GM06990 (cell line): ENCODE measurements around the gene PON1.

ENCODE experiments used
- DNase-seq: peaks from one replicate; pipeline ENCODE4 v3.0.0-alpha.2; 2011; ENCODE audit not compliant: insufficient read length; ENCODE audit errors: extremely low read depth
- H3K27me3 ChIP-seq: replicated peaks from 2 replicates; pipeline ENCODE4 v1.6.0; 2011; ENCODE audit warnings: low read length; ENCODE audit not compliant: control insufficient read depth, insufficient read depth
- H3K36me3 ChIP-seq: 2 replicates; pipeline ENCODE4 v1.5.1; 2011; ENCODE audit warnings: low read length; ENCODE audit not compliant: control insufficient read depth, insufficient read depth
- H3K4me3 ChIP-seq: replicated peaks from 2 replicates; pipeline ENCODE4 v1.5.1; 2011; ENCODE audit warnings: low read depth, mild to moderate bottlenecking, control low read depth, low read length
- TF ChIP-seq, protein P1 (sequence below): IDR thresholded peaks from 2 replicates; pipeline ENCODE4 v1.5.1; 2011; ENCODE audit warnings: low read length, control low read depth, mild to moderate bottlenecking, inconsistent platforms; ENCODE audit not compliant: insufficient read depth, poor library complexity, severe bottlenecking

Gene PON1

DNA sequence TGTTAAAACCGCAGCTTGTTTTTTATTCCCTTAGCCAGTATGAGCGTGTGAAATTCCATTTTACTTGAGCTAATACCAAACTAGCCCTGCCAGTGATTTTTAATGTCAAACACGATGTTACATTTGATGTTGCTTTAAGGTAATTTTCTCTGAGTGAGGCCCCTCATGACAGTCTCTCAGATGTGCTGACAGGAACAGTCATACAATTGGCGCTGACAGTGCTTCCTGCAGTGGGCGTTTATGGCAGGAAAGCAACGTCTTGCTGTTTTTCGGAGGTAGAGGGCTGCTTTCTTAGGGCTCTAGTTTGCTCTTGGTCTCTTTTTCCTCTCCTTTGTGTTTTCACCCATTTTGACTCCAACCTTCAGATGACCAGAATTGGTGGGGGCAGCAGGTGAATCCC lies 19.3 kb downstream of the PON1 start:
- no peaks in the 10 kb centered on the region; the same call in 1 of the 2 replicates for H3K27me3 ChIP-seq
- TF ChIP-seq, protein P1, sequence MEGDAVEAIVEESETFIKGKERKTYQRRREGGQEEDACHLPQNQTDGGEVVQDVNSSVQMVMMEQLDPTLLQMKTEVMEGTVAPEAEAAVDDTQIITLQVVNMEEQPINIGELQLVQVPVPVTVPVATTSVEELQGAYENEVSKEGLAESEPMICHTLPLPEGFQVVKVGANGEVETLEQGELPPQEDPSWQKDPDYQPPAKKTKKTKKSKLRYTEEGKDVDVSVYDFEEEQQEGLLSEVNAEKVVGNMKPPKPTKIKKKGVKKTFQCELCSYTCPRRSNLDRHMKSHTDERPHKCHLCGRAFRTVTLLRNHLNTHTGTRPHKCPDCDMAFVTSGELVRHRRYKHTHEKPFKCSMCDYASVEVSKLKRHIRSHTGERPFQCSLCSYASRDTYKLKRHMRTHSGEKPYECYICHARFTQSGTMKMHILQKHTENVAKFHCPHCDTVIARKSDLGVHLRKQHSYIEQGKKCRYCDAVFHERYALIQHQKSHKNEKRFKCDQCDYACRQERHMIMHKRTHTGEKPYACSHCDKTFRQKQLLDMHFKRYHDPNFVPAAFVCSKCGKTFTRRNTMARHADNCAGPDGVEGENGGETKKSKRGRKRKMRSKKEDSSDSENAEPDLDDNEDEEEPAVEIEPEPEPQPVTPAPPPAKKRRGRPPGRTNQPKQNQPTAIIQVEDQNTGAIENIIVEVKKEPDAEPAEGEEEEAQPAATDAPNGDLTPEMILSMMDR = no peak
- no peak overlapping the region for H3K4me3 ChIP-seq
- no peak for DNase-seq
- no peaks in the 10 kb centered on the region for H3K36me3 ChIP-seq

DNA sequence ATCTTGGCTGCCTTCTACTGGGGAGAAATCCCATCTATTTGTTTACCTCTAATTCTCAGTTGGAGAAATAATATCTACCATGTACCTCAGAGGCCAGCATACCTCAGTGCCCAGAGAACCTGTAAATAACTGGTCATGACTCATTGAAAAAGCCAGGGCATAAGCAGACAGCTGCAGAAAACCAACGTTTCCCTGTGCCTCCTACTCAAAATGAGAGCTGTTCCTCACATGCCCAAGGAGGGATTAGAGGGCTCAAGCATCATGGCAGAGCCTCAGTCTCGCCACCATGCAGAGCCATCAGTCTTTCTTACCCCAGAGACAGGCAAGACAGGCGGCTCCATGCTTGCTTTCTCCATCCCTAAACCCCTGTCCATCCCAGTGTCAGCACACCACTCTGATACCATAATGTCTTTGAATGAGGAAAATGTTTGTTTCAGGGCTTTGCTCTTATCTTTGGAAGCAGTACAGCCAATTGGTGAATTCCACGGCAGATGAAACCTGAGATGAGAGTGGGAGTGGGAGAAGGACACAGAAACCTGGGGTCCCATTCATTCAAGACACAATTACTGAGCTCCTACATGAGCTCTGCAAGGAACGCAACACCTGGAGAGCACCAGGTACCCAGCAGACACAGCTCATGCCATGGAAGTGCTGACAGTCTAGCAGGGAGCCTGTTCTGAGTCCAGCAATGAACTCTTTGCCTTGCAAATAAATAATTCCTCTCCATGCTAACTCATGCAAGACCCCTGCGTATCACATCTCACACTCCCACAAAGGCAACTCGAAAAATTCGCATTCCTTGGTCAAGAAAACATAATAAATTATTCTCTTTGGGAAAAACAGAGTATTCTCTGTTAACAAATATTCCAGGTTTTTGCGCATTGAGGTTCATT lies 21.1 kb downstream of the PON1 start:
- Histone ChIP-seq H3K27me3 (no peaks in the 10 kb centered on the region; the same call in 1 of the 2 replicates), H3K36me3 (no peaks in the 10 kb centered on the region), H3K4me3 (no peak overlapping the region)
- DNase-seq = no peak
- TF ChIP-seq, protein P1 = no peak

DNA sequence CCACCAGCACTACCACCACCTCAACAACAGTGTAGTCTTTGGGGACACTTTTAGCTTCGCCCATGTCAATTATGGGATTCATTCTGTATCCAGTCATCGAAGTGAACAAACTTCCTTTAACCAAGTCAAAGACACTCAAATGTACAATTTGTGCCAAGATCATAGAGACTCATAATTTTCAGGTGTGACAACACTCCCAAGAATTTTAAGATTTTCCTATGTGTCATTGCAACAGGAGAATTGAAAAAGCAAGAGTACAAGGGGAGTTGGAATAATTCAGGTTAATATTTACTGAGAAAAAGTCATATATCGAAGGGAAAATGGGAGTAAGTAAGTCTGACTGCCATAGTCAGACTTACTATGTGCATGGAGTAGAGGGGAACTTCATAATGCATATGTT lies 26.2 kb downstream of the PON1 start:
- TF ChIP-seq, protein P1 = no peak
- no peak for DNase-seq
- no peak overlapping the region for H3K4me3 ChIP-seq
- no peaks in the 10 kb centered on the region for H3K27me3 ChIP-seq
- H3K36me3 ChIP-seq = no peaks in the 10 kb centered on the region

DNA sequence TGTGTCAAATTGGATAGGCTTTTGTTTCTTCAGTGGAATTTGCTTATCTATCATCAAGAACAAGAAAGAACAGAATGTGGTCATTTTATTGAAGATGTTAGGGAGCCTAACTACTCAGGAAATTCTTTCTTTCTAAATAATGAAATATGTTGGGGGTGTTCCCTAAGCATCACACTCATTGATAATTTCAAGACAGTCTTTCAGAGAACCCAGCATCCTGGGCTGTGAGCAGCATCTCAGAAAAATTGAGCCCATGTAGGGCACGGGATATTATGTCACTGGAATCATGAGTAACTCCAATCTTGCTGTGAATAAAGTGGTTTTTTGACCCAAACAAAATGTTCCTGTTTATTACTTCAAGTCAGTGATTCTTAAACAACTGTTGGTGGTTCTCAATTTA lies 27.3 kb downstream of the PON1 start:
- Histone ChIP-seq H3K36me3 (no peaks in the 10 kb centered on the region), H3K27me3 (no peaks in the 10 kb centered on the region), H3K4me3 (no peak overlapping the region)
- DNase-seq = no peak
- TF ChIP-seq, protein P1 = no peak

DNA sequence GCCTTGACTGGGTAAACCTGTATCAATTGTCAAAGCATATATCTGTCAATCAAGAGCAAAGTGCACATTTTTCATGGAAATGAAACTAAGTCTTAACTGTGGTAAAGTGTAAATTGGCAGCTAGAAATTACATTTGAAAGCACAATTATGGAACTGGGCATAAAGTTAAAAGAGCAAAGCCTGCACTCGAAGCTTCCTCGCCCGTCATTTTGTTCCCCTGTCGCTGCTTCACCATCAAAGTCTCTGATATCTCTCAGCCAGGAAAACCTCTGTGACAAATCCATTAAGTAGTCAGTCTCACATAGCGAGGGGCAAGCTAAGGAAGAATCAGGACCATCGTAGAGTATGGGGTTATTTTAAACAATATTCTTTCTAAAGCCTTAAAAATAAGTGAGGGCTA lies 27.9 kb downstream of the PON1 start:
- Histone ChIP-seq H3K27me3 (no peaks in the 10 kb centered on the region), H3K4me3 (no peak overlapping the region), H3K36me3 (no peaks in the 10 kb centered on the region)
- no peak for DNase-seq
- TF ChIP-seq, protein P1 = no peak
